GM18870 (cell line): ENCODE results near the gene KCNAB1.
A peak's percentile ranks its signal among the peaks of the same experiment; 100 is the strongest.

Source experiments
- ATAC-seq: cut with Tn5 transposase; IDR thresholded peaks from one replicate; pipeline ENCODE4 v1.9.1; 2021; ENCODE audit warnings: moderate library complexity; ENCODE audit not compliant: unreplicated experiment

The KCNAB1 gene

GRCh38 chr3:156433910-156434309, 313.5 kb downstream of the KCNAB1 start:
- no peak for ATAC-seq

- no peak for ATAC-seq
These were observed 314.5 kb downstream of the KCNAB1 start for GRCh38 chr3:156434921-156435320.

- ATAC-seq: no peak
These were observed 322.7 kb downstream of the KCNAB1 start for GRCh38 chr3:156443079-156443478.

GRCh38 chr3:156445117-156446090, 325.0 kb downstream of the KCNAB1 start:
- no peak for ATAC-seq

GRCh38 chr3:156448300-156448699, 327.9 kb downstream of the KCNAB1 start:
- no peak for ATAC-seq

GRCh38 chr3:156449710-156450574, 329.6 kb downstream of the KCNAB1 start:
- ATAC-seq: peak; percentile 47

GRCh38 chr3:156455839-156456238, 335.5 kb downstream of the KCNAB1 start:
- no peak for ATAC-seq

GRCh38 chr3:156456771-156457224, 336.4 kb downstream of the KCNAB1 start:
- no peak for ATAC-seq

GRCh38 chr3:156459434-156459833, 339.1 kb downstream of the KCNAB1 start:
- ATAC-seq: no peak

- peak; percentile 65 for ATAC-seq
These were observed 339.8 kb downstream of the KCNAB1 start for GRCh38 chr3:156460206-156460611.

GRCh38 chr3:156461889-156462288, 341.5 kb downstream of the KCNAB1 start:
- no peak for ATAC-seq

GRCh38 chr3:156463123-156463522, 342.7 kb downstream of the KCNAB1 start:
- no peak for ATAC-seq

- ATAC-seq: no peak
These were observed 344.8 kb downstream of the KCNAB1 start for GRCh38 chr3:156465194-156465593.

GRCh38 chr3:156469456-156469855, 349.1 kb downstream of the KCNAB1 start:
- ATAC-seq: no peak

- ATAC-seq: no peak
These were observed 351.1 kb downstream of the KCNAB1 start for GRCh38 chr3:156471431-156471830.

- ATAC-seq: no peak
These were observed 351.8 kb downstream of the KCNAB1 start for GRCh38 chr3:156472150-156472549.

- ATAC-seq: no peak
These were observed 352.3 kb downstream of the KCNAB1 start for GRCh38 chr3:156472684-156473083.

GRCh38 chr3:156473341-156473740, 353.0 kb downstream of the KCNAB1 start:
- no peak for ATAC-seq

- no peak for ATAC-seq
These were observed 354.4 kb downstream of the KCNAB1 start for GRCh38 chr3:156474560-156475389.

GRCh38 chr3:156477323-156477722, 356.9 kb downstream of the KCNAB1 start:
- no peak for ATAC-seq

- ATAC-seq: no peak
These were observed 358.5 kb downstream of the KCNAB1 start for GRCh38 chr3:156478891-156479290.
